GM18508 (cell line): ENCODE data around the gene NTSR1.

Source experiments
- ATAC-seq: cut with Tn5 transposase; IDR thresholded peaks from one replicate; pipeline ENCODE4 v1.9.1; 2021; ENCODE audit warnings: moderate number of reproducible peaks; ENCODE audit not compliant: insufficient read depth, unreplicated experiment

The NTSR1 gene

GRCh38 chr20:62737271-62737811 is 28.7 kb downstream of the NTSR1 start:
- no peak for ATAC-seq

GRCh38 chr20:62738025-62738881 is 29.6 kb downstream of the NTSR1 start:
- no peak for ATAC-seq

- ATAC-seq: no peak
Measured at GRCh38 chr20:62739067-62739466, 30.4 kb downstream of the NTSR1 start.

- no peak for ATAC-seq
Measured at GRCh38 chr20:62739581-62740285, 31.1 kb downstream of the NTSR1 start.

- ATAC-seq: peak; percentile 57
Measured at GRCh38 chr20:62740286-62741141, 31.9 kb downstream of the NTSR1 start.

GRCh38 chr20:62741191-62741691 is 32.6 kb downstream of the NTSR1 start:
- no peak for ATAC-seq

- ATAC-seq: no peak
Measured at GRCh38 chr20:62741701-62742491, 33.3 kb downstream of the NTSR1 start.

- ATAC-seq: no peak
Measured at GRCh38 chr20:62742550-62742949, 33.9 kb downstream of the NTSR1 start.

- no peak for ATAC-seq
Measured at GRCh38 chr20:62742979-62743776, 34.5 kb downstream of the NTSR1 start.

- no peak for ATAC-seq
Measured at GRCh38 chr20:62743777-62744317, 35.2 kb downstream of the NTSR1 start.

GRCh38 chr20:62744741-62745191 is 36.1 kb downstream of the NTSR1 start:
- no peak for ATAC-seq

- no peak for ATAC-seq
Measured at GRCh38 chr20:62745279-62745951, 36.8 kb downstream of the NTSR1 start.

GRCh38 chr20:62745952-62746288 is 37.3 kb downstream of the NTSR1 start:
- ATAC-seq: no peak

- no peak for ATAC-seq
Measured at GRCh38 chr20:62748311-62748710, 39.7 kb downstream of the NTSR1 start.

- ATAC-seq: no peak
Measured at GRCh38 chr20:62749851-62750445, 41.3 kb downstream of the NTSR1 start.

GRCh38 chr20:62751551-62752150 is 43.0 kb downstream of the NTSR1 start:
- ATAC-seq: no peak

GRCh38 chr20:62752181-62752670 is 43.6 kb downstream of the NTSR1 start:
- no peak for ATAC-seq
